ENCODE results near the gene OR2D2. TPM values are rescaled to one million over a fixed set of nuclear protein-coding genes. Genes with fewer than 3 reads are reported as not detected.

The OR2D2 gene
- total and polyA plus RNA-seq, 2 experiments from 2014 or later = 0.24 TPM

DNA sequence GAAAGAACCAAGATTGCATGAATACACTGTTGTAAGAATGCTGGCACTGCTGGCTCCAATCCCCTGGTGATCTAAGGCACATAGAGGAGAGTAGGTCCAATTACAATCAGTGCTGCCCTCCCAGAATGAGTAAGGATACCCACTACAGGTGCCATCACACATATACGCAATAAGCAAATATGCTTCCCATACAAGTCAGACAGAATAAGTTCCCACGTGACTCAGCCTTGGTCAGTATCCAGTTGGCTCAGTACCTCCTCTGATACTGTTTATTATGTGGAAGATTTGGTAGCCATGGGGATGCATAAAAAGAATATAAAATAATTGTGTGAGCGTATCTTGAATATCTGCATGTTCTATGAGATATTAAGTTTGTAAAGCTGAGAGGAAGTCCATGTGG, 19.6 kb upstream of the OR2D2 start:
- Histone ChIP-seq H4K20me1 (replicated peaks; ENCODE audit: insufficient read depth) (no peaks in the 10 kb centered on the region), H3K9me2 (ENCODE audit: insufficient read depth) (no peaks in the 10 kb centered on the region), H3K79me2 (replicated peaks; ENCODE audit: insufficient read depth) (no peaks in the 10 kb centered on the region), H3K27ac (ENCODE audit: low read depth) (no peak overlapping the region), H3K36me3 (ENCODE audit: insufficient read depth) (no peaks in the 10 kb centered on the region), H3K4me1 (ENCODE audit: insufficient read depth) (no peaks in the 10 kb centered on the region), H3K4me3 (no peak overlapping the region), H3F3A (replicated peaks; ENCODE audit: low read depth) (no peaks in the 10 kb centered on the region), H3K27me3 (ENCODE audit: insufficient read depth) (no peaks in the 10 kb centered on the region), H3K4me2 (no peak overlapping the region), H2AFZ (no peak overlapping the region)
- no peak for ATAC-seq
- H3K9me3 Mint-ChIP-seq = no peaks in the 10 kb centered on the region
- no peaks in the 10 kb centered on the region for H3K36me3 Mint-ChIP-seq (ENCODE audit: low read depth)
- TF ChIP-seq STAT1 (IDR thresholded peaks at IDR 0.05; ENCODE audit: unreplicated experiment) = no peak
- no peak for TF ChIP-seq CREB1 (CRISPR knock-in tag; IDR thresholded peaks at IDR 0.05; ENCODE audit: low read depth)
- no peak for TF ChIP-seq ETS1 (IDR thresholded peaks at IDR 0.05)
- no peak for TF ChIP-seq ZNF331 (CRISPR knock-in tag; IDR thresholded peaks at IDR 0.05; ENCODE audit: low read depth)
- TF ChIP-seq, protein P1, sequence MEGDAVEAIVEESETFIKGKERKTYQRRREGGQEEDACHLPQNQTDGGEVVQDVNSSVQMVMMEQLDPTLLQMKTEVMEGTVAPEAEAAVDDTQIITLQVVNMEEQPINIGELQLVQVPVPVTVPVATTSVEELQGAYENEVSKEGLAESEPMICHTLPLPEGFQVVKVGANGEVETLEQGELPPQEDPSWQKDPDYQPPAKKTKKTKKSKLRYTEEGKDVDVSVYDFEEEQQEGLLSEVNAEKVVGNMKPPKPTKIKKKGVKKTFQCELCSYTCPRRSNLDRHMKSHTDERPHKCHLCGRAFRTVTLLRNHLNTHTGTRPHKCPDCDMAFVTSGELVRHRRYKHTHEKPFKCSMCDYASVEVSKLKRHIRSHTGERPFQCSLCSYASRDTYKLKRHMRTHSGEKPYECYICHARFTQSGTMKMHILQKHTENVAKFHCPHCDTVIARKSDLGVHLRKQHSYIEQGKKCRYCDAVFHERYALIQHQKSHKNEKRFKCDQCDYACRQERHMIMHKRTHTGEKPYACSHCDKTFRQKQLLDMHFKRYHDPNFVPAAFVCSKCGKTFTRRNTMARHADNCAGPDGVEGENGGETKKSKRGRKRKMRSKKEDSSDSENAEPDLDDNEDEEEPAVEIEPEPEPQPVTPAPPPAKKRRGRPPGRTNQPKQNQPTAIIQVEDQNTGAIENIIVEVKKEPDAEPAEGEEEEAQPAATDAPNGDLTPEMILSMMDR (conservative IDR thresholded peaks at IDR 0.05; ENCODE audit: low read depth in 2 of 2) = no peak
- TF ChIP-seq, protein P2, sequence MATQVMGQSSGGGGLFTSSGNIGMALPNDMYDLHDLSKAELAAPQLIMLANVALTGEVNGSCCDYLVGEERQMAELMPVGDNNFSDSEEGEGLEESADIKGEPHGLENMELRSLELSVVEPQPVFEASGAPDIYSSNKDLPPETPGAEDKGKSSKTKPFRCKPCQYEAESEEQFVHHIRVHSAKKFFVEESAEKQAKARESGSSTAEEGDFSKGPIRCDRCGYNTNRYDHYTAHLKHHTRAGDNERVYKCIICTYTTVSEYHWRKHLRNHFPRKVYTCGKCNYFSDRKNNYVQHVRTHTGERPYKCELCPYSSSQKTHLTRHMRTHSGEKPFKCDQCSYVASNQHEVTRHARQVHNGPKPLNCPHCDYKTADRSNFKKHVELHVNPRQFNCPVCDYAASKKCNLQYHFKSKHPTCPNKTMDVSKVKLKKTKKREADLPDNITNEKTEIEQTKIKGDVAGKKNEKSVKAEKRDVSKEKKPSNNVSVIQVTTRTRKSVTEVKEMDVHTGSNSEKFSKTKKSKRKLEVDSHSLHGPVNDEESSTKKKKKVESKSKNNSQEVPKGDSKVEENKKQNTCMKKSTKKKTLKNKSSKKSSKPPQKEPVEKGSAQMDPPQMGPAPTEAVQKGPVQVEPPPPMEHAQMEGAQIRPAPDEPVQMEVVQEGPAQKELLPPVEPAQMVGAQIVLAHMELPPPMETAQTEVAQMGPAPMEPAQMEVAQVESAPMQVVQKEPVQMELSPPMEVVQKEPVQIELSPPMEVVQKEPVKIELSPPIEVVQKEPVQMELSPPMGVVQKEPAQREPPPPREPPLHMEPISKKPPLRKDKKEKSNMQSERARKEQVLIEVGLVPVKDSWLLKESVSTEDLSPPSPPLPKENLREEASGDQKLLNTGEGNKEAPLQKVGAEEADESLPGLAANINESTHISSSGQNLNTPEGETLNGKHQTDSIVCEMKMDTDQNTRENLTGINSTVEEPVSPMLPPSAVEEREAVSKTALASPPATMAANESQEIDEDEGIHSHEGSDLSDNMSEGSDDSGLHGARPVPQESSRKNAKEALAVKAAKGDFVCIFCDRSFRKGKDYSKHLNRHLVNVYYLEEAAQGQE (IDR thresholded peaks at IDR 0.05; ENCODE audit: unreplicated experiment) = no peak
- no peak for TF ChIP-seq EZH2phosphoT487 (IDR thresholded peaks at IDR 0.05; ENCODE audit: unreplicated experiment)
- TF ChIP-seq, protein P3, sequence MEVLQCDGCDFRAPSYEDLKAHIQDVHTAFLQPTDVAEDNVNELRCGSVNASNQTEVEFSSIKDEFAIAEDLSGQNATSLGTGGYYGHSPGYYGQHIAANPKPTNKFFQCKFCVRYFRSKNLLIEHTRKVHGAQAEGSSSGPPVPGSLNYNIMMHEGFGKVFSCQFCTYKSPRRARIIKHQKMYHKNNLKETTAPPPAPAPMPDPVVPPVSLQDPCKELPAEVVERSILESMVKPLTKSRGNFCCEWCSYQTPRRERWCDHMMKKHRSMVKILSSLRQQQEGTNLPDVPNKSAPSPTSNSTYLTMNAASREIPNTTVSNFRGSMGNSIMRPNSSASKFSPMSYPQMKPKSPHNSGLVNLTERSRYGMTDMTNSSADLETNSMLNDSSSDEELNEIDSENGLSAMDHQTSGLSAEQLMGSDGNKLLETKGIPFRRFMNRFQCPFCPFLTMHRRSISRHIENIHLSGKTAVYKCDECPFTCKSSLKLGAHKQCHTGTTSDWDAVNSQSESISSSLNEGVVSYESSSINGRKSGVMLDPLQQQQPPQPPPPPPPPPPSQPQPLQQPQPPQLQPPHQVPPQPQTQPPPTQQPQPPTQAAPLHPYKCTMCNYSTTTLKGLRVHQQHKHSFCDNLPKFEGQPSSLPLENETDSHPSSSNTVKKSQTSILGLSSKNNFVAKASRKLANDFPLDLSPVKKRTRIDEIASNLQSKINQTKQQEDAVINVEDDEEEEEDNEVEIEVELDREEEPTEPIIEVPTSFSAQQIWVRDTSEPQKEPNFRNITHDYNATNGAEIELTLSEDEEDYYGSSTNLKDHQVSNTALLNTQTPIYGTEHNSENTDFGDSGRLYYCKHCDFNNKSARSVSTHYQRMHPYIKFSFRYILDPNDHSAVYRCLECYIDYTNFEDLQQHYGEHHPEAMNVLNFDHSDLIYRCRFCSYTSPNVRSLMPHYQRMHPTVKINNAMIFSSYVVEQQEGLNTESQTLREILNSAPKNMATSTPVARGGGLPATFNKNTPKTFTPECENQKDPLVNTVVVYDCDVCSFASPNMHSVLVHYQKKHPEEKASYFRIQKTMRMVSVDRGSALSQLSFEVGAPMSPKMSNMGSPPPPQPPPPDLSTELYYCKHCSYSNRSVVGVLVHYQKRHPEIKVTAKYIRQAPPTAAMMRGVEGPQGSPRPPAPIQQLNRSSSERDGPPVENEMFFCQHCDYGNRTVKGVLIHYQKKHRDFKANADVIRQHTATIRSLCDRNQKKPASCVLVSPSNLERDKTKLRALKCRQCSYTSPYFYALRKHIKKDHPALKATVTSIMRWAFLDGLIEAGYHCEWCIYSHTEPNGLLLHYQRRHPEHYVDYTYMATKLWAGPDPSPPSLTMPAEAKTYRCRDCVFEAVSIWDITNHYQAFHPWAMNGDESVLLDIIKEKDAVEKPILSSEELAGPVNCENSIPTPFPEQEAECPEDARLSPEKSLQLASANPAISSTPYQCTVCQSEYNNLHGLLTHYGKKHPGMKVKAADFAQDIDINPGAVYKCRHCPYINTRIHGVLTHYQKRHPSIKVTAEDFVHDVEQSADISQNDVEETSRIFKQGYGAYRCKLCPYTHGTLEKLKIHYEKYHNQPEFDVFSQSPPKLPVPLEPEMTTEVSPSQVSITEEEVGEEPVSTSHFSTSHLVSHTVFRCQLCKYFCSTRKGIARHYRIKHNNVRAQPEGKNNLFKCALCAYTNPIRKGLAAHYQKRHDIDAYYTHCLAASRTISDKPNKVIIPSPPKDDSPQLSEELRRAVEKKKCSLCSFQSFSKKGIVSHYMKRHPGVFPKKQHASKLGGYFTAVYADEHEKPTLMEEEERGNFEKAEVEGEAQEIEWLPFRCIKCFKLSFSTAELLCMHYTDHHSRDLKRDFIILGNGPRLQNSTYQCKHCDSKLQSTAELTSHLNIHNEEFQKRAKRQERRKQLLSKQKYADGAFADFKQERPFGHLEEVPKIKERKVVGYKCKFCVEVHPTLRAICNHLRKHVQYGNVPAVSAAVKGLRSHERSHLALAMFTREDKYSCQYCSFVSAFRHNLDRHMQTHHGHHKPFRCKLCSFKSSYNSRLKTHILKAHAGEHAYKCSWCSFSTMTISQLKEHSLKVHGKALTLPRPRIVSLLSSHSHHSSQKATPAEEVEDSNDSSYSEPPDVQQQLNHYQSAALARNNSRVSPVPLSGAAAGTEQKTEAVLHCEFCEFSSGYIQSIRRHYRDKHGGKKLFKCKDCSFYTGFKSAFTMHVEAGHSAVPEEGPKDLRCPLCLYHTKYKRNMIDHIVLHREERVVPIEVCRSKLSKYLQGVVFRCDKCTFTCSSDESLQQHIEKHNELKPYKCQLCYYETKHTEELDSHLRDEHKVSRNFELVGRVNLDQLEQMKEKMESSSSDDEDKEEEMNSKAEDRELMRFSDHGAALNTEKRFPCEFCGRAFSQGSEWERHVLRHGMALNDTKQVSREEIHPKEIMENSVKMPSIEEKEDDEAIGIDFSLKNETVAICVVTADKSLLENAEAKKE (CRISPR knock-in tag; IDR thresholded peaks at IDR 0.05) = no peak
- no peak for TF ChIP-seq NANOG (IDR thresholded peaks at IDR 0.05; ENCODE audit: borderline replicate concordance)
- TF ChIP-seq ZNF114 (CRISPR knock-in tag; IDR thresholded peaks at IDR 0.05) = no peak
- TF ChIP-seq POLR2AphosphoS5 (IDR thresholded peaks at IDR 0.05; ENCODE audit: low read depth) = no peak
- no peak for TF ChIP-seq JUNB (IDR thresholded peaks at IDR 0.05; ENCODE audit: unreplicated experiment)
- TF ChIP-seq EZH2 (IDR thresholded peaks at IDR 0.05; ENCODE audit: low read depth, unreplicated experiment) = no peak
- H3K4me1 Mint-ChIP-seq = no peaks in the 10 kb centered on the region
- DNase-seq (ENCODE audit: low spot score) = no peak
- H3K27me3 Mint-ChIP-seq (ENCODE audit: insufficient read depth, low read depth, poor library complexity) = peaks cover 2% of the 10 kb centered on the region
- no peak overlapping the region for H3K4me3 Mint-ChIP-seq
- no peak overlapping the region for H3K27ac Mint-ChIP-seq
